Activated CD8-positive, alpha-beta memory T cell treated with anti-CD3 and anti-CD28 coated beads, Interleukin-2, amount 50 U/mL, for 1 hour (primary cell): ENCODE data around the gene CD34.
"Not testable (repeated sequence)": the region's sequence is repeated elsewhere in the genome, so short reads cannot be mapped to it uniquely, and the experiment has no call there.

Experiments used
- DNase-seq: peaks from one replicate; pipeline ENCODE4 v3.0.0-alpha.2; 2020; ENCODE audit errors: extremely low read depth

The CD34 gene

GRCh38 chr1:207898836-207899235 is 12.1 kb downstream of the CD34 start:
- DNase-seq: no peak

- DNase-seq: no peak
These were observed 12.7 kb downstream of the CD34 start for GRCh38 chr1:207898260-207898659.

GRCh38 chr1:207897188-207897587 is 13.7 kb downstream of the CD34 start:
- no peak for DNase-seq

- no peak for DNase-seq
These were observed 14.4 kb downstream of the CD34 start for GRCh38 chr1:207896547-207896946.

GRCh38 chr1:207894704-207895103 is 16.2 kb downstream of the CD34 start:
- no peak for DNase-seq

- no peak for DNase-seq
These were observed 17.0 kb downstream of the CD34 start for GRCh38 chr1:207893737-207894582.

- no peak for DNase-seq
These were observed 18.2 kb downstream of the CD34 start for GRCh38 chr1:207892764-207893163.

- DNase-seq: no peak
These were observed 19.8 kb downstream of the CD34 start for GRCh38 chr1:207891148-207891547.

GRCh38 chr1:207890136-207890738 is 20.7 kb downstream of the CD34 start:
- no peak for DNase-seq

- no peak for DNase-seq
These were observed 22.3 kb downstream of the CD34 start for GRCh38 chr1:207888652-207889051.

GRCh38 chr1:207887542-207888201 is 23.3 kb downstream of the CD34 start:
- DNase-seq: no peak

- DNase-seq: no peak
These were observed 24.7 kb downstream of the CD34 start for GRCh38 chr1:207886227-207886626.

- DNase-seq: no peak
These were observed 25.5 kb downstream of the CD34 start for GRCh38 chr1:207885129-207886032.

GRCh38 chr1:207884266-207885029 is 26.5 kb downstream of the CD34 start:
- DNase-seq: no peak

- DNase-seq: no peak
These were observed 27.2 kb downstream of the CD34 start for GRCh38 chr1:207883660-207884250.

GRCh38 chr1:207883104-207883651 is 27.7 kb downstream of the CD34 start:
- DNase-seq: no peak

- DNase-seq: no peak
These were observed 28.2 kb downstream of the CD34 start for GRCh38 chr1:207882692-207883091.

GRCh38 chr1:207878939-207879338 is 32.0 kb downstream of the CD34 start:
- DNase-seq: no peak

- DNase-seq: not testable (repeated sequence)
These were observed 33.0 kb downstream of the CD34 start for GRCh38 chr1:207877914-207878313.

- no peak for DNase-seq
These were observed 34.8 kb downstream of the CD34 start for GRCh38 chr1:207876131-207876530.
